ENCODE measurements around the gene SNRNP48.

Gene SNRNP48

GRCh38 chr6:7590918-7591302, 912 bp downstream of the SNRNP48 start (continued):
- TF ChIP-seq, protein P1, sequence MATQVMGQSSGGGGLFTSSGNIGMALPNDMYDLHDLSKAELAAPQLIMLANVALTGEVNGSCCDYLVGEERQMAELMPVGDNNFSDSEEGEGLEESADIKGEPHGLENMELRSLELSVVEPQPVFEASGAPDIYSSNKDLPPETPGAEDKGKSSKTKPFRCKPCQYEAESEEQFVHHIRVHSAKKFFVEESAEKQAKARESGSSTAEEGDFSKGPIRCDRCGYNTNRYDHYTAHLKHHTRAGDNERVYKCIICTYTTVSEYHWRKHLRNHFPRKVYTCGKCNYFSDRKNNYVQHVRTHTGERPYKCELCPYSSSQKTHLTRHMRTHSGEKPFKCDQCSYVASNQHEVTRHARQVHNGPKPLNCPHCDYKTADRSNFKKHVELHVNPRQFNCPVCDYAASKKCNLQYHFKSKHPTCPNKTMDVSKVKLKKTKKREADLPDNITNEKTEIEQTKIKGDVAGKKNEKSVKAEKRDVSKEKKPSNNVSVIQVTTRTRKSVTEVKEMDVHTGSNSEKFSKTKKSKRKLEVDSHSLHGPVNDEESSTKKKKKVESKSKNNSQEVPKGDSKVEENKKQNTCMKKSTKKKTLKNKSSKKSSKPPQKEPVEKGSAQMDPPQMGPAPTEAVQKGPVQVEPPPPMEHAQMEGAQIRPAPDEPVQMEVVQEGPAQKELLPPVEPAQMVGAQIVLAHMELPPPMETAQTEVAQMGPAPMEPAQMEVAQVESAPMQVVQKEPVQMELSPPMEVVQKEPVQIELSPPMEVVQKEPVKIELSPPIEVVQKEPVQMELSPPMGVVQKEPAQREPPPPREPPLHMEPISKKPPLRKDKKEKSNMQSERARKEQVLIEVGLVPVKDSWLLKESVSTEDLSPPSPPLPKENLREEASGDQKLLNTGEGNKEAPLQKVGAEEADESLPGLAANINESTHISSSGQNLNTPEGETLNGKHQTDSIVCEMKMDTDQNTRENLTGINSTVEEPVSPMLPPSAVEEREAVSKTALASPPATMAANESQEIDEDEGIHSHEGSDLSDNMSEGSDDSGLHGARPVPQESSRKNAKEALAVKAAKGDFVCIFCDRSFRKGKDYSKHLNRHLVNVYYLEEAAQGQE (tag by site-specific recombination; IDR thresholded peaks at IDR 0.05): no peak
- TF ChIP-seq ZNF140 (tag by site-specific recombination; IDR thresholded peaks at IDR 0.05): no peak
- TF ChIP-seq ZNF600 (tag by site-specific recombination; IDR thresholded peaks at IDR 0.05): 0 out of 2 replicates have a peak, but pooled peaks have one; percentile 11
- TF ChIP-seq ZNF704 (tag by site-specific recombination; IDR thresholded peaks at IDR 0.05): no peak
- no peak for TF ChIP-seq MZF1 (tag by site-specific recombination; IDR thresholded peaks at IDR 0.05; ENCODE audit: borderline replicate concordance)
- no peak for TF ChIP-seq SP2 (tag by site-specific recombination; IDR thresholded peaks at IDR 0.05)
- TF ChIP-seq ZBTB17 (tag by site-specific recombination; IDR thresholded peaks at IDR 0.05): peak; percentile 71

- Histone ChIP-seq H3K27ac (ENCODE audit: extremely low read depth, low read depth, low read length) (no peak overlapping the region), H3K4me1 (ENCODE audit: control insufficient read depth, insufficient read depth, low read length) (peaks cover 11% of the 10 kb centered on the region; the same call in 1 of the 2 replicates), H3K4me3 (ENCODE audit: low read depth, low read length) (no peak overlapping the region), H3K36me3 (ENCODE audit: control insufficient read depth in 2 of 2, insufficient read depth in 1 of 2, low read length in 2 of 2) (peaks cover 30 to 37% of the 10 kb centered on the region in 2 experiments), H3K9me3 (ENCODE audit: control insufficient read depth, insufficient read depth, low read depth, low read length) (no peaks in the 10 kb centered on the region)
- CTCF ChIA-PET: interaction anchor here (0.9 kb wide), 1 partner anchor 8 kb away, joined by 3 read pairs; no protein-coding TSS in a partner anchor
- TF ChIP-seq ZNF707 (tag by site-specific recombination; IDR thresholded peaks at IDR 0.05) (no peak), ZNF341 (tag by site-specific recombination; IDR thresholded peaks at IDR 0.05; ENCODE audit: low read depth) (no peak), SP7 (tag by site-specific recombination; IDR thresholded peaks at IDR 0.05) (no peak), ZNF404 (tag by site-specific recombination; IDR thresholded peaks at IDR 0.05) (no peak), ZNF521 (tag by site-specific recombination; IDR thresholded peaks at IDR 0.05) (no peak), BCL11A (tag by site-specific recombination; IDR thresholded peaks at IDR 0.05; ENCODE audit: low read depth) (no peak)
- TF ChIP-seq, protein P2, sequence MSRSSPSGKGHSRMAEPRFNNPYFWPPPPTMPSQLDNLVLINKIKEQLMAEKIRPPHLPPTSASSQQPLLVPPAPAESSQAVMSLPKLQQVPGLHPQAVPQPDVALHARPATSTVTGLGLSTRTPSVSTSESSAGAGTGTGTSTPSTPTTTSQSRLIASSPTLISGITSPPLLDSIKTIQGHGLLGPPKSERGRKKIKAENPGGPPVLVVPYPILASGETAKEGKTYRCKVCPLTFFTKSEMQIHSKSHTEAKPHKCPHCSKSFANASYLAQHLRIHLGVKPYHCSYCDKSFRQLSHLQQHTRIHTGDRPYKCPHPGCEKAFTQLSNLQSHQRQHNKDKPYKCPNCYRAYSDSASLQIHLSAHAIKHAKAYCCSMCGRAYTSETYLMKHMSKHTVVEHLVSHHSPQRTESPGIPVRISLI (tag by site-specific recombination; IDR thresholded peaks at IDR 0.05): no peak
- POLR2A ChIA-PET: interaction anchor here (0.7 kb wide), 1 partner anchor 8 kb away, joined by 3 read pairs; no protein-coding TSS in a partner anchor
These were observed 1.8 kb downstream of the SNRNP48 start for GRCh38 chr6:7591770-7592169.

GRCh38 chr6:7593229-7593628, 3.2 kb downstream of the SNRNP48 start:
- no peak for TF ChIP-seq ZNF792 (tag by site-specific recombination; IDR thresholded peaks at IDR 0.05)
- TF ChIP-seq ZBTB10 (tag by site-specific recombination; IDR thresholded peaks at IDR 0.05): no peak
- no peak for TF ChIP-seq ZSCAN5A (tag by site-specific recombination; IDR thresholded peaks at IDR 0.05)
- TF ChIP-seq ZNF404 (tag by site-specific recombination; IDR thresholded peaks at IDR 0.05): no peak
- no peak overlapping the region for H3K4me3 ChIP-seq (ENCODE audit: low read depth, low read length)
- no peaks in the 10 kb centered on the region for H3K9me3 ChIP-seq (ENCODE audit: control insufficient read depth, insufficient read depth, low read depth, low read length)
- H3K4me1 ChIP-seq (ENCODE audit: control insufficient read depth, insufficient read depth, low read length): peaks cover 11% of the 10 kb centered on the region; the same call in 1 of the 2 replicates
- H3K36me3 ChIP-seq (ENCODE audit: control insufficient read depth in 2 of 2, insufficient read depth in 1 of 2, low read length in 2 of 2): peaks cover 44 to 49% of the 10 kb centered on the region in 2 experiments
- H3K27ac ChIP-seq (ENCODE audit: extremely low read depth, low read depth, low read length): no peak overlapping the region
- ChIA-PET CTCF (interaction anchor here (1.4 kb wide), 1 partner anchor 318 kb away, joined by 3 read pairs; no protein-coding TSS in a partner anchor), POLR2A (no interaction called here)
